Smooth muscle cell (in vitro differentiated cells): Measurements from ENCODE around the gene RICTOR. TPM values are rescaled to one million over a fixed set of nuclear protein-coding genes. Genes with fewer than 3 reads are reported as not detected.
A peak's percentile ranks its signal among the peaks of the same experiment; 100 is the strongest.

Source experiments
- DNase-seq: peaks from one replicate; lab custom pipeline; 2025; ENCODE audit not compliant: unreplicated experiment; lab: John Stamatoyannopoulos, UW
- H2AFZ ChIP-seq: fragments of 200-600 bp; sonication (generic); 2 replicates; pipeline ENCODE4 v1.6.0; 2016; ENCODE audit warnings: antibody characterized with exemption, low read depth, mild to moderate bottlenecking
- H3F3A ChIP-seq: fragments of 200-600 bp; sonication (generic); 2 replicates; pipeline ENCODE4 v1.6.0; 2017; ENCODE audit warnings: antibody characterized with exemption, low read depth
- H3K27ac ChIP-seq: fragments of 200-600 bp; sonication (generic); 2 replicates; pipeline ENCODE4 v1.5.1; 2016; ENCODE audit warnings: low read depth, mild to moderate bottlenecking
- H3K27me3 ChIP-seq: fragments of 200-600 bp; sonication (generic); 2 replicates; pipeline ENCODE4 v1.6.1; 2016; ENCODE audit warnings: low read depth, mild to moderate bottlenecking
- H3K36me3 ChIP-seq: fragments of 200-600 bp; sonication (generic); 2 replicates; pipeline ENCODE4 v1.5.1; 2016; ENCODE audit warnings: low read depth
- H3K4me1 ChIP-seq: fragments of 200-600 bp; sonication (generic); 2 replicates; pipeline ENCODE4 v1.5.1; 2016; ENCODE audit warnings: low read depth
- H3K4me2 ChIP-seq: fragments of 200-600 bp; sonication (generic); 2 replicates; pipeline ENCODE4 v1.6.0; 2016; ENCODE audit warnings: mild to moderate bottlenecking
- H3K4me3 ChIP-seq: fragments of 200-600 bp; sonication (generic); 2 replicates; pipeline ENCODE4 v1.5.1; 2016; ENCODE audit warnings: mild to moderate bottlenecking
- H3K79me2 ChIP-seq: fragments of 200-600 bp; sonication (generic); 2 replicates; pipeline ENCODE4 v1.6.0; 2016; ENCODE audit warnings: low read depth, mild to moderate bottlenecking
- H3K9ac ChIP-seq: fragments of 200-600 bp; sonication (generic); 2 replicates; pipeline ENCODE4 v1.6.0; 2016; ENCODE audit warnings: low read depth
- H3K9me3 ChIP-seq: fragments of 200-600 bp; sonication (generic); replicated peaks from 2 replicates; pipeline ENCODE4 v1.5.1; 2016; ENCODE audit warnings: low read depth
- H4K20me1 ChIP-seq: fragments of 200-600 bp; sonication (generic); 2 replicates; pipeline ENCODE4 v1.6.0; 2016; ENCODE audit warnings: low read depth
- CTCF ChIP-seq: fragments of 200-600 bp; sonication (generic); IDR thresholded peaks from 2 replicates; pipeline ENCODE4 v1.5.1; 2017; ENCODE audit warnings: borderline replicate concordance, mild to moderate bottlenecking, antibody characterized with exemption; ENCODE audit not compliant: insufficient read depth, poor library complexity, severe bottlenecking
- WGBS: methylation state at CpG from one replicate; pipeline ENCODE4 v1.1.7; 2016; ENCODE audit warnings: low lambda C conversion rate; 5-methylcytosine and 5-hydroxymethylcytosine counted together
- polyA plus RNA-seq: library from polyadenylated mRNA; unstranded; fragments of >200 nt; fragmentation: Nextera tagmentation; extraction: Ambion mirVana; gene quantifications from 2 replicates; pipeline ENCODE4 v1.2.1, GENCODE V29; 2016
- total RNA-seq: library from RNA; depleted of rRNA; stranded (reverse); fragments of >200 nt; gene quantifications from 2 replicates; pipeline ENCODE4 v1.2.3, GENCODE V29; 2014

The RICTOR gene
- total and polyA plus RNA-seq, 2 experiments from 2014 or later = 3.6 to 30.2 TPM

- peaks cover 11% of the 10 kb centered on the region for H3F3A ChIP-seq
- WGBS = 83% methylated on average over 2 of the region's 2 CpGs
- no peak overlapping the region for H3K9ac ChIP-seq
- peaks cover 20% of the 10 kb centered on the region for H3K36me3 ChIP-seq
- TF ChIP-seq CTCF = no peak
- no peaks in the 10 kb centered on the region for H3K79me2 ChIP-seq
- H3K4me1 ChIP-seq = peaks cover 4% of the 10 kb centered on the region
- no peak overlapping the region for H3K4me3 ChIP-seq
- no peaks in the 10 kb centered on the region for H3K27me3 ChIP-seq
- no peak overlapping the region for H3K27ac ChIP-seq
- H3K4me2 ChIP-seq = no peak overlapping the region
- peaks cover 3% of the 10 kb centered on the region for H4K20me1 ChIP-seq
- H3K9me3 ChIP-seq = no peaks in the 10 kb centered on the region
- no peak overlapping the region for H2AFZ ChIP-seq
- DNase-seq = no peak
Observed at GRCh38 chr5:38929838-38930237, 144.4 kb downstream of the RICTOR start.

- H3K36me3 ChIP-seq = peaks cover 18% of the 10 kb centered on the region
- H4K20me1 ChIP-seq = peaks cover 3% of the 10 kb centered on the region
- no peak overlapping the region for H2AFZ ChIP-seq
- H3K27me3 ChIP-seq = no peaks in the 10 kb centered on the region
- H3K4me3 ChIP-seq = no peak overlapping the region
- 91% methylated on average over 2 of the region's 2 CpGs for WGBS
- H3K9ac ChIP-seq = no peak overlapping the region
- peaks cover 11% of the 10 kb centered on the region for H3F3A ChIP-seq
- peaks cover 4% of the 10 kb centered on the region for H3K4me1 ChIP-seq
- H3K9me3 ChIP-seq = no peaks in the 10 kb centered on the region
- H3K4me2 ChIP-seq = no peak overlapping the region
- TF ChIP-seq CTCF = no peak
- DNase-seq = no peak
- no peak overlapping the region for H3K27ac ChIP-seq
- no peaks in the 10 kb centered on the region for H3K79me2 ChIP-seq
Observed at GRCh38 chr5:38927470-38927869, 146.7 kb downstream of the RICTOR start.

- H3K27ac ChIP-seq = peak overlapping the region; percentile 87
- peak overlapping the region; percentile 18 for H3K9ac ChIP-seq
- WGBS = 60% methylated on average over 3 of the region's 3 CpGs
- peak overlapping the region; percentile 73 for H3K4me2 ChIP-seq
- no peak for DNase-seq
- H3K27me3 ChIP-seq = no peaks in the 10 kb centered on the region
- peaks cover 11% of the 10 kb centered on the region for H3F3A ChIP-seq
- peaks cover 4% of the 10 kb centered on the region for H3K4me1 ChIP-seq
- H3K36me3 ChIP-seq = peaks cover 10% of the 10 kb centered on the region
- H2AFZ ChIP-seq = no peak overlapping the region
- H3K79me2 ChIP-seq = no peaks in the 10 kb centered on the region
- peaks cover 16% of the 10 kb centered on the region for H4K20me1 ChIP-seq
- no peaks in the 10 kb centered on the region for H3K9me3 ChIP-seq
- H3K4me3 ChIP-seq = no peak overlapping the region
- no peak for TF ChIP-seq CTCF
Observed at GRCh38 chr5:38926121-38926520, 148.1 kb downstream of the RICTOR start.

GRCh38 chr5:38925154-38925925, 148.9 kb downstream of the RICTOR start:
- Histone ChIP-seq H3K27me3 (no peaks in the 10 kb centered on the region), H3K27ac (peak overlapping the region; percentile 87), H3K36me3 (peaks cover 10% of the 10 kb centered on the region), H3K4me2 (peak overlapping the region; percentile 73), H3F3A (peaks cover 11% of the 10 kb centered on the region), H3K4me3 (no peak overlapping the region), H4K20me1 (peaks cover 16% of the 10 kb centered on the region), H3K79me2 (no peaks in the 10 kb centered on the region), H3K9me3 (no peaks in the 10 kb centered on the region), H3K4me1 (peaks cover 4% of the 10 kb centered on the region), H3K9ac (peak overlapping the region; percentile 18), H2AFZ (no peak overlapping the region)
- DNase-seq = no peak
- WGBS = 58% methylated on average over 6 of the region's 6 CpGs
- TF ChIP-seq CTCF = no peak
